ENCODE results near the gene CCZ1B. TPM values are rescaled to one million over a fixed set of nuclear protein-coding genes. Genes with fewer than 3 reads are reported as not detected.
"Not testable (repeated sequence)": the region's sequence is repeated elsewhere in the genome, so short reads cannot be mapped to it uniquely, and the experiment has no call there.

CCZ1B gene
- total RNA-seq, 6 experiments from 2014 or later, result 30.6 to 40.7 (median 37.7) TPM

DNA sequence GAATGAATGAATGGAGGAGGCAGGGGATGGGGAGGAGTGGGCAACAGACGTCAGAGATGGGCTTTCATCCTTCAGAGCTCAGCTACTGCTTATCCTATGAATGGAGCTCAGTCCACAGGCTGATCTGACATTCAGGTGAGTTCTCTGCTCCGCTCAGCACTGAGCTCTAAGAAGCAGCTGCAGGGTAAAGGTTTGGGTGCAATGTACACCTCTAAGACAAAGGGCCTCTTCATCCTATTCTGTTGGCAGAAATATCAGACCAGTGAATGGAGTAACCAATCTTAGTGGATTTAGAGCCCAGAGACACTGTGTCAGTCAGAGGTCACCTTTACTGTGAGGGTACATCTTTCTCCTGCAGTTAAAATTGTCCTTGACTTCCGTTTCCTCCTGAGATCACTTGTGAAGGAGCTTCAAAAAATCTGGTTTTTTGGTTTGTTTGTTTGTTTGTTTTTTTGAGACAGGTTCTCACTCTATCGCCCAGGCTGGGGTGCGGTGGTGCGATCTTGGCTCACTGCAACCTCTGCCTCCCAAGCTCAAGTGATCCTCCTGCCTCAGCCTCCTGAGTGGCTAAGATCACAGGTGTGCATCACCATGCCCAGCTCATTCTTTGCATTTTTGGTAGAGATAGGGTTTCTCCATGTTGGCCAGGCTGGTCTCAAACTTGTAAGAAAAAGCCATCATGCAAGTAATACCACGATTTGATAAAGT is 5.1 kb upstream of the CCZ1B start:
- Mint-ChIP-seq H3K4me1 (ENCODE audit: low read depth) (peaks cover 8% of the 10 kb centered on the region; the same call in 1 of the 2 replicates), H3K9me3 (no peaks in the 10 kb centered on the region), H3K36me3 (ENCODE audit: low read depth) (no peaks in the 10 kb centered on the region), H3K27ac (no peak overlapping the region), H3K4me3 (no peak overlapping the region), H3K27me3 (ENCODE audit: insufficient read depth) (peaks cover 8% of the 10 kb centered on the region)
- DNase-seq, result no peak
- TF ChIP-seq, protein P1, sequence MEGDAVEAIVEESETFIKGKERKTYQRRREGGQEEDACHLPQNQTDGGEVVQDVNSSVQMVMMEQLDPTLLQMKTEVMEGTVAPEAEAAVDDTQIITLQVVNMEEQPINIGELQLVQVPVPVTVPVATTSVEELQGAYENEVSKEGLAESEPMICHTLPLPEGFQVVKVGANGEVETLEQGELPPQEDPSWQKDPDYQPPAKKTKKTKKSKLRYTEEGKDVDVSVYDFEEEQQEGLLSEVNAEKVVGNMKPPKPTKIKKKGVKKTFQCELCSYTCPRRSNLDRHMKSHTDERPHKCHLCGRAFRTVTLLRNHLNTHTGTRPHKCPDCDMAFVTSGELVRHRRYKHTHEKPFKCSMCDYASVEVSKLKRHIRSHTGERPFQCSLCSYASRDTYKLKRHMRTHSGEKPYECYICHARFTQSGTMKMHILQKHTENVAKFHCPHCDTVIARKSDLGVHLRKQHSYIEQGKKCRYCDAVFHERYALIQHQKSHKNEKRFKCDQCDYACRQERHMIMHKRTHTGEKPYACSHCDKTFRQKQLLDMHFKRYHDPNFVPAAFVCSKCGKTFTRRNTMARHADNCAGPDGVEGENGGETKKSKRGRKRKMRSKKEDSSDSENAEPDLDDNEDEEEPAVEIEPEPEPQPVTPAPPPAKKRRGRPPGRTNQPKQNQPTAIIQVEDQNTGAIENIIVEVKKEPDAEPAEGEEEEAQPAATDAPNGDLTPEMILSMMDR (IDR thresholded peaks at IDR 0.05), result no peak

DNA sequence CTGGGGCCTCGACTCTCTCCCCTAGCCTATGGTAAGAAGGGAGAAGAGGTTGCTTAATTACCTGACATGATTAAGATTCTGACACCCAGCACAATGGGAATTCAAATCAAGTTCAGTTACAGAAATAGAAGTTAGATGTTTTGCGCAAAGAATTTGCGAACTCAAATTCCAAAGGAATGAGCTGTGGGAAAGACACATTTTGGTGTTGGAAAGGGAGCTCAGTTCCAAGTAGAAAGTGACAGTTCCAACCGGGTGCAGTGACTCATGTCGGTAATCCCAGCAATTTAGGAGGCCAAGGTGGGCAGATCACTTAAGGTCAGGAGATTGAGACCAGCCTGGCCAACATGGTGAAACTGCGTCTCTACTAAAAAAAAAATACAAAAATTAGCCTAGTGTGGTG is 4.0 kb upstream of the CCZ1B start:
- H3K27me3 Mint-ChIP-seq (ENCODE audit: insufficient read depth); H3K9me3 Mint-ChIP-seq; H3K36me3 Mint-ChIP-seq (ENCODE audit: low read depth); H3K4me3 Mint-ChIP-seq; H3K27ac Mint-ChIP-seq; DNase-seq; H3K4me1 Mint-ChIP-seq (ENCODE audit: low read depth): not testable (repeated sequence)

DNA sequence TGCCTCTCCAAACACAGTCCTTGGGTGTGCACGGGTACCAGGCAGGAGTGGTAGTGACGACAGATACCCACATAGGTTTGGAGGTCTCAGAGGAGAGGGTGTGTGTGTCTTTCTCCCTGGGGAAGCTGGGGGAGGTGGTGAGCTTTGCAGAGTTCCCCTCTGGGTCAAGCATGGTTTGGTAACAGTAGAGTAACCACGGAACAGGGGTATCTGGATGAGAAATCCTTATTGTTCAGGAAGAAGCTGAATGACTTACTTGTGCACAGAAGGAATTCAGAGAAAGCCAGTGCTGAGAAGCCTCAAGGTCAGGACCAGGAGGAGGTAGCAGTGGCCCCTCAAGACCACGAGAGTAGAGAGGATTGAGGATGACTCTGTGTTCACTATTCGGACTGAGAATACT is 3.5 kb upstream of the CCZ1B start:
- H3K9me3 Mint-ChIP-seq; H3K4me3 Mint-ChIP-seq; H3K4me1 Mint-ChIP-seq (ENCODE audit: low read depth); H3K27me3 Mint-ChIP-seq (ENCODE audit: insufficient read depth); H3K27ac Mint-ChIP-seq; DNase-seq; H3K36me3 Mint-ChIP-seq (ENCODE audit: low read depth): not testable (repeated sequence)

DNA sequence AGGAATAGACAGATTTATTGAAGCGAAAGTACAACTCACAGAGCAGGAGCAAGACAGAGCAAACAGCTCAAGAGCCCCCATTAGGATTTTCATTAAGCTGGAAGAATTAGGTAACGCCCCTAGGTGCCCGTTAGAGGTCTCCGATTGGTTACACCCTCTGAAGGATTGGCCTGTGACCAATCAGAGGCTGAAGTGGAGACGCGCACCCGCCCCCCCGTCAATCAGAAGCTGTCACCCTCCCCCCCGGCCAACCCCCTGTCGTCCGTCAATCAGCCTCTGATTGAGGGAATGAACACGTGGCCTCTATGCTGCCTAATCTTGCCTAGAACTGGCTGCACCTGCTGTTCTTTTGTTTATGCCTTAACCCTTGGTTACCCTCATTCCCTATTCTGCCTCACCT is 1.1 kb upstream of the CCZ1B start:
- H3K27ac Mint-ChIP-seq; H3K9me3 Mint-ChIP-seq; H3K4me1 Mint-ChIP-seq (ENCODE audit: low read depth); H3K36me3 Mint-ChIP-seq (ENCODE audit: low read depth); DNase-seq; H3K4me3 Mint-ChIP-seq; H3K27me3 Mint-ChIP-seq (ENCODE audit: insufficient read depth): not testable (repeated sequence)

DNA sequence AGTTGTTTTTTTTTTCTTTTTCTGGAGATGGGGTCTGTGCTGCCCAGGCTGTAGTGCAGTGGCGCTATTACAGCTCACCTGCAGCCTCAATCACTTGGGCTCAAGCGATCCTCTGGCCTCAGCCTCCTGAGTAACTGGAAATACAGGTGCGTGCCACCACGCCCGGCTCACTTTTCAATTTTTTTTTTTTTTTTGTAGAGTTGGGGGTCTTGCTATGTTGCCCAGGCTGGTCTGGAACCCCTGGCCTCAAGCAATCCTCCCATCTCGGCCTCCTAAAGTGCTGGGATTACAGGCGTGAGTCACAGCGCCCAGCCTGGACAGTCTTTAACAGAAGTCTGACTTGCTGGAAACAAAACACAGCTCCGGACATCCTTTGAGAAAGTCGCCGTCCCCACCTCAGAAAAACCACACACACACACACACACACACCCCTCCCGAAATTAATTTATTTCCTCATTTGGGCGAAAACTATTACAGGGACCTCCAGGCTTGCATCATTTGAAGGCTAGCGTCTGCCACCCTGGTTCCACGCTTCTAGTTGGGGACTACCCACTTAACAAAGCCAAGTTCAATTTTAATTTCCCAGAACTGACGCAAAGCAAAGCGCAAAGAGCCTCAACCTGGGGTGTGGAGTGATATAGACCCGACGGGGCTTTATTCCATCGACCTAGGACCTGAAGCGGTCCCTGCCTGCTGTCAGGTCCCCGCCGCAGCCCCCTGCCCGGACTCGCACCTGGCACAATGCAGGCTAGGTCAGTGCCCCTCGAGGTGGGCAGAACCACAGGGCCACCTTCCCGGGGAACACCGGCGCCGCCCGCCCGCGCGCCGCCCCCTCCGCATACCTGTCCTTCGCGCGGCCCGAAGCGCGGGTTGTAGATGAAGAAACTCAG is 594 bp downstream of the CCZ1B start:
- H3K36me3 Mint-ChIP-seq (ENCODE audit: low read depth); H3K27me3 Mint-ChIP-seq (ENCODE audit: insufficient read depth); H3K4me1 Mint-ChIP-seq (ENCODE audit: low read depth); DNase-seq; H3K9me3 Mint-ChIP-seq; H3K27ac Mint-ChIP-seq: not testable (repeated sequence)
- peak overlapping the region; percentile 74 for H3K4me3 Mint-ChIP-seq

DNA sequence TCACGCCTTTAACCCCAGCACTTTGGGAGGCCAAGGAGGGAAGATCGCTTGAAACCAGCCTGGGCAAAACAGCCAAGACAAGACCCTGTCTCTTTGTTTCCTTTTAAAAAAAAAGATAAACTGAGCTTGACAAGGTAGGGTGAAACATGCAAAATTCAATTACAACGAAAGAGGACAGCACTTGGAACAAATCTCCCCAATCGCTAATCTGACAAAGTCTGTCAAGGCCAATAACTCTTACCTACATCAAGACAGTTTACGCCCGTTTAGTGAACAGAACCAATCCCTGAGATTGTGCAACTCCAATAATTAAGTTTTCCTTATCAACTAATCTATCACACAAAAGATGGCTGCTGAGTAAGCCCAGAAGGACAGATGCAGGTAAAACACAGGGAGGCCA is 4.5 kb downstream of the CCZ1B start:
- not testable (repeated sequence) for H3K9me3 Mint-ChIP-seq; DNase-seq; H3K4me1 Mint-ChIP-seq (ENCODE audit: low read depth); H3K27ac Mint-ChIP-seq; H3K36me3 Mint-ChIP-seq (ENCODE audit: low read depth); H3K27me3 Mint-ChIP-seq (ENCODE audit: insufficient read depth); H3K4me3 Mint-ChIP-seq

DNA sequence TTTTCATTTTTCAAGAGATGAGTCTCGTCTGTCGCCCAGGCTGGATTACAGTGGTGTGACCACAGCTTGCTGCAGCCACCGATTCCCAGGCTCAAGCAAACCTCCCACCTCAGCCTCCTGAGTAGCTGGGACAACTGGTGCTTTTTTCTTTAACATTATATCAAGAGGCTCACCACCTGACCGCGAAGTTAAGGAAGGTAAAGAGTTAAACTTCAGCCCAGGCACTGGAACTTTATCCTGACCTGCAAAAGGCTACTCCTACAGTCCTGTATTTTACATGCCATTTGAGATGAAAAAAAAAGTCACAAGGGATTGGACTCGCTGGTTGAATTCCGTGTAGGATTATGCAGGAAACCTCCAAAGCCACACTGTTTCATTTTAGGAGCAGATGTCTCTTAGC is 10.6 kb downstream of the CCZ1B start:
- H3K27me3 Mint-ChIP-seq (ENCODE audit: insufficient read depth); H3K9me3 Mint-ChIP-seq; H3K4me3 Mint-ChIP-seq; H3K36me3 Mint-ChIP-seq (ENCODE audit: low read depth); H3K4me1 Mint-ChIP-seq (ENCODE audit: low read depth); H3K27ac Mint-ChIP-seq; DNase-seq: not testable (repeated sequence)

DNA sequence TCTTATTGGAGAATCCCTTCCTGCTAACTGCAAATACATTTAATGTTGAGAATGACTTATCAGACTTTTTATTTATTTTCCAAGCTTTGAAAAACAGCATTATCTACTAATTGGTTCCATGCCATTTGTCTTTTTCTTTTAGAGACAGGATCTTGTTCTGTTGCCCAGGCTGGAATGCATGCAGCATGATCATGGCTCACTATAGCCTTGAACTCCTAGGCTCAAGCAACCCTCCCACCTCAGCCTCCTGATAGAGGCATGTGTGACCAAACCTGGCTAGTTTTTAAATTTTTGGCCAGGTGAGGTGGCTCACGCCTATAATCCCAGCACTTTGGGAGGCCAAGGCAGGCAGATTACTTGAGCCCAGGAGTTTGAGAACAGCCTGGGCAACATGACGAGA is 13.1 kb downstream of the CCZ1B start:
- not testable (repeated sequence) for H3K27ac Mint-ChIP-seq; H3K9me3 Mint-ChIP-seq; DNase-seq; H3K4me1 Mint-ChIP-seq (ENCODE audit: low read depth); H3K4me3 Mint-ChIP-seq; H3K27me3 Mint-ChIP-seq (ENCODE audit: insufficient read depth); H3K36me3 Mint-ChIP-seq (ENCODE audit: low read depth)

DNA sequence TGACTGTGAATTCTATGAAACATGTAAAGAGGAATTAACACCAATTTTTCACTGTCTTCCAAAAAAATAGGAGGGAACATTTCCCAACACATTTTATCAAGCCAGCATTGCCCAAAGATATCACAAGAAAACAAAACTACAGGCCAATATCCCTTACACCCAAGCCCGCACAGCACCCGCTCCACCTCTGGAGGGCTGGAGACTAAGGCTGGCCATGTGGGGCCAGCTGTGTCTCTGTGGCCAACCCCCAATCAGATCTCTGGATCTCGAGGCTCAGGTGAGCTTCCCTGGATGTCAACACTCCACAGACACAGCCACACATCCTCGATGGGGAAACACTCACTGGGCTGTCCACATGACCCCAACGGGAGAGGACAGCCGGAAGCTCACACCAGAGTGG is 18.1 kb downstream of the CCZ1B start:
- not testable (repeated sequence) for H3K4me3 Mint-ChIP-seq; H3K27ac Mint-ChIP-seq; H3K36me3 Mint-ChIP-seq (ENCODE audit: low read depth); DNase-seq; H3K4me1 Mint-ChIP-seq (ENCODE audit: low read depth); H3K9me3 Mint-ChIP-seq; H3K27me3 Mint-ChIP-seq (ENCODE audit: insufficient read depth)

DNA sequence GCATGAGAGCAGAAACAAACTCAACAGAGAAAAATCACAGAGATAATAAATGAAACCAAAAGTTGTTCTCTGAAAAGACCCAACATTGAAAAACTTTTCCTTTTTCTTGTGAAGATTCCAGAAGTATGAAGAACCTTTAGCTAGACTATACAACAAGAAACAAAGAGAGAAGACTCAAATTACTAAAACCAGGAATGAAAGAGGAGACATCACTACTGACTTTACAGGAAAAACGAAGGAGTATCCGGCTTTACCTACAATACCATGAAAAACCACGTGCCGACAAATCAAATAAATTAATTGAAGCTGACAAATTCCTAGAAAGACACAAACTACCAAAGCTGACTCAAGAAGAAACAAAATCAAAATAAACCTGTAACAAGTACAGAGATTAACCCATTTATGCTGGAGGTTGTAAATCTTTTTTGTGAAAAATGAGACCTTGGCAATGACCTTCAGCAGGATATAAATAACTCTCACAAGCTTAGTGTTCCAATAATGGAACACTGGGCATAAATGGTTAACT is 18.6 kb downstream of the CCZ1B start:
- H3K36me3 Mint-ChIP-seq (ENCODE audit: low read depth); H3K27ac Mint-ChIP-seq; H3K27me3 Mint-ChIP-seq (ENCODE audit: insufficient read depth); H3K4me3 Mint-ChIP-seq; H3K9me3 Mint-ChIP-seq; H3K4me1 Mint-ChIP-seq (ENCODE audit: low read depth); DNase-seq: not testable (repeated sequence)

DNA sequence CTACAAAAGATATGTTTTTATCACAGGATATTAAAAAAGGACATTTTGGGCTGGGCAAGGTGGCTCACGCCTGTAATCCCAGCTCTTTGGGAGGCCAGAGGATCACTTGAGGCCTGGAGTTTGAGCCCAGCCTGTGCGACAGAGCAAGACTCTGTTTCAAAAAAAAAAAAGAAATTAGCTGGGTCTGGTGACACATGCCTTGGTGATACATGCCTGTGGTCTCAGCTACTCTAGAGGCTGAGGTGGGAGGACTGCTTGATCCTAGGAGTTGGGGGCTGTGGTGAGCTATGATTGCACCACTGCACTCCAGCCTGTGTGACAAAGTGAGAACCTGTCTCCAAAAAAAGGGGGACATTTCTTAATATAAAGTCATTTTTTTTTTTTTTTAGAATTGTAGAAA is 25.7 kb downstream of the CCZ1B start:
- not testable (repeated sequence) for H3K27me3 Mint-ChIP-seq (ENCODE audit: insufficient read depth); H3K4me3 Mint-ChIP-seq; H3K27ac Mint-ChIP-seq; H3K4me1 Mint-ChIP-seq (ENCODE audit: low read depth); DNase-seq; H3K36me3 Mint-ChIP-seq (ENCODE audit: low read depth); H3K9me3 Mint-ChIP-seq

DNA sequence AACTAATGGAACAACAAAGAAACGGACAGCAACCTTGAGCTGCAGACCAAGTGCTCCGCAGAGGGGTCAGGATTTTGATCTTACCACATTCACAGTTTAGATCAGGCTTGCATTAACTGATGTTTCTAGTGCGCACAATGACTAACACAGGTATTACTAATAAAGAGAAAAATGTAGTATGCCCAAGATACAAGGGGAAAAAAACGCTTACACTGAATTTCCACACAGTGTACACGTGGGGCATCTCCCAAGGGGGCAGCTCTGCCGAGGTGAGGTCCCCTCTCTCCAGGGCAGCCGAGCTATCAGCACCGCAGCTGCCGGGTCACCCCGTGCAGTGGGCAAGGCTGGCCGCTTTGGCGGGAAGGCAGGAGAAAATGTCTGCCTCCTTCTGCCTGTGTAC is 26.2 kb downstream of the CCZ1B start:
- not testable (repeated sequence) for DNase-seq; H3K9me3 Mint-ChIP-seq; H3K4me1 Mint-ChIP-seq (ENCODE audit: low read depth); H3K4me3 Mint-ChIP-seq; H3K36me3 Mint-ChIP-seq (ENCODE audit: low read depth); H3K27ac Mint-ChIP-seq; H3K27me3 Mint-ChIP-seq (ENCODE audit: insufficient read depth)

DNA sequence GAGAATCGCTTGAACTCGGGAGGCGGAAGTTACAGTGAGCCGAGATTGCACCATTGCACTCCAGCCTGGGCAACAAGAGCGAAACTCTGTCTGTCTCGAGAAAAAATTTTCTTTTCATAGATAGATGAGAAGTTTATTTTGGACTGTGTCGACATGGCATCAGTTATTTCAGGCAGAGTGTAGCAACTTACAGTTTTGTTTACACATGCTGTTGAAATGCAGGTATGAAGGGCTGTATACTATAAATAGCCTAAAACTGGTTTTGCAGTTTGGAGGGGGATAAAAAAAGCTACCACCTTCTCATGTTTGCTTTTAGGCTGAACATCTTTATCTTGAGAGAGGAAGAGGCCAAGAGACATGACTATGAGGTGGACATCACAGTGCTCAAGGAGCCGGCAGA is 28.0 kb downstream of the CCZ1B start:
- H3K27ac Mint-ChIP-seq; DNase-seq; H3K9me3 Mint-ChIP-seq; H3K36me3 Mint-ChIP-seq (ENCODE audit: low read depth); H3K27me3 Mint-ChIP-seq (ENCODE audit: insufficient read depth); H3K4me3 Mint-ChIP-seq; H3K4me1 Mint-ChIP-seq (ENCODE audit: low read depth): not testable (repeated sequence)
